8988T (cell line): ENCODE data around the gene SNRNP70.
A peak's percentile ranks its signal among the peaks of the same experiment; 100 is the strongest.
"Not testable (repeated sequence)": the region's sequence is repeated elsewhere in the genome, so short reads cannot be mapped to it uniquely, and the experiment has no call there.

Source experiments
- DNase-seq: peaks from one replicate; pipeline ENCODE4 v3.0.0; 2011

Gene SNRNP70

DNA sequence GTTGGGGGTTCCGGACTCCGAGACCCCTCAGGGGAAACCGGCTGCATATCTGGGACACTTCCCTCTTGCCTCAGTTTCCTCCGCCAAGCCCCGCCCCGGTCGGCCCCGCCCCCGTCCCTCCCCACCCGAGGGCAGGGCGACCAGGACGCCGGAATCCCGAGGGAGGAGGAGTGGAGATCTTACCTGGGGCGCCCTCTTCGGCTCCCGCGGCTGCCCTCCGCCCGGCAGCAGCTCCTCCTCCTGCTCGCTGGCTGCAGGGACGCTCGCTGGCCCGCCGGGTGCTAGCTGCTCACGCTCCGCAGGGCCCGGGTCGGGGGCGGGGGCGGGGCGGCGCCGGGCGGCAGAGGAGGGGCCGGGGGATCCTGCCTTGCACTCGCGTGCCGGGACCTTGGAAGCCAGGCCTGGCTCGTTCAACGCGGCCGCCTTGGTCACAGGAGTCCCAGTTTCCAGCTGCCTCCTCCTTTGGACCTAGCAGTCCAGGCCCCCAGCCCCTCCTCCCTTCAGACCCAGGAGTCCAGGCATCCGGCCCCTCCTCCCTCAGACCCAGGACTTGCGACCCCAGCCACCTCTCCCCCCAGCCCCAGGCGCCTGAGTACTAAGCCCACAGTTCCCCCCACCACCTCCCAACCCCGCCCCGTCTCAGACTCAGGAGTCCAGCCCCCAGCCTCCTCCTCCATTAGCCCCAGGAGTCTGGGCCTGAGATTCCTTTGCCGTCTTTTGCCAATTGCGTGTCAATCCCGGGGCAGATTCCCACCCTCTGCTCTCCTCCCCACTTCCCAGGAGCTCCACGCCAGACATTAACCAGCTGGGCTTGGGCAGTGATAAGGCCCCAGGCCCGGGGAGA lies 20.3 kb upstream of the SNRNP70 start, which contains the start of gene NTF4:
TSS of gene NTF4 (minus strand) at position 51 of the 844 bp plus-strand sequence. CDS start 2,821 bp downstream, outside the sequence.
- peak; percentile 71 for DNase-seq

DNA sequence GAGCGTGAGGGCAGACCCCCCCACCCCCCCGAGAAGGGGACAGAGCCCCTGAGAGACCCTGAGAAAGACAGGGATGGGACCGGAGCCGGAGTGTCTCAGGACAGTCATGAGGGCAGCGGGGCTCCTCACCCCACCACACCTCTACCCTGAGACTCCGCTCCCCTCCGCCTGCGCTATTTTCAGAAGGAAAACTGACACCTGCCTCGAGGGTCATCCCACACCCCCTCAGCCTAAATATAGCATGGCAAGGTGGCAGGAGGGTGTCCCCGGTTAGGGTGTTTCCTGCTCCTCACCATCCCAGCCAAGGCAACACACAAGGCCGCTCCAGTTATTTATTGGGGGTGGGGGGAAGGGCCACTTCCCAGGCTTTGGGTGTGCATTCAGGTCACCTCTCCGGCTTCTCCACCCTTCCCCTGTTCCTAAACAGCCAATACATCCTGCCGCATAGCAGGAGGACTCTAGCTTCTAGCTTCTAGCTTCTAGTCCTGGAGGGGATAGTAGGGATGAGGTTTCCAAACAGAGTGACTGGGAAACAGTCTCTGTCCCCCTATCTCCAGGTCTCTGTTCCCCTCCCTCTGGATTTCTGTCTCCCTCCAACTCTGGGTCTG lies 19.2 kb upstream of the SNRNP70 start:
- DNase-seq: no peak

DNA sequence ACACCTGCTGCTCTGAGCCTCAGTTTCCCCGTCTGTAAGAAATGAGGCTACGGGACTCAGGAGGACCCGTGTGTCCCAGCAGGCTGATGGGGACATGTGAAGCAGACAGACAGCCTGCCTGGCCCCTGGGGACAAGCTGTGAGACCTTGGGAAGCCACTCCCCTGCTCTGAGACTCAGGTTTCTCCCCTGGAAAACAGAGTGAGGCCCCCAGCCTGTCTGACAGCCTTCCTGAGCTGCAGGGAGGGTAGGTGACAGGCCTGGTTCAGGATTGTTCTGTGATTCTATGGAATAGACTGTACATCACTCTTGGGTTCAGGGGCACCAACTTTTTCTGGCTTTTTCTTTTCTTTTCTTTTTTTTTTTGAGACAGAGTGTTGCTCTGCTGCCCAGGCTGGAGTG lies 17.7 kb upstream of the SNRNP70 start:
- no peak for DNase-seq

DNA sequence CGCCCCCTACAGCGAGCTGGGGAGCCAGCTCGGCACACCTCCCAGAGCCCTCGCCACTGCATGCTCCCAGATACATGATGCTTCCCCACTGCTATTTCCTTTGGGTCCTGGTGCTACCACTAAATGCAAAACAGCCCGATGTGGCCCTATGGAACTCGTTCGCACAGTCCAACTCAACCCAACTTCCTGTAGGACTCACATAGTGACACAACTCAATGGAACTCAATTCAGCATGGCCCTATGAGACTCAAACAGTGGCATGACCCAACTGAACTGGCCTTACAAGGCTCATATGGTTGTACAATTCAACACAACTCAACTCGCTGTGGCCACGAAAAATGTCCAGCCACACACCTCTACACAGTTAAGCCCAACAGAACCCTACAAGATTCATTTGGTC lies 16.2 kb upstream of the SNRNP70 start:
- no peak for DNase-seq

DNA sequence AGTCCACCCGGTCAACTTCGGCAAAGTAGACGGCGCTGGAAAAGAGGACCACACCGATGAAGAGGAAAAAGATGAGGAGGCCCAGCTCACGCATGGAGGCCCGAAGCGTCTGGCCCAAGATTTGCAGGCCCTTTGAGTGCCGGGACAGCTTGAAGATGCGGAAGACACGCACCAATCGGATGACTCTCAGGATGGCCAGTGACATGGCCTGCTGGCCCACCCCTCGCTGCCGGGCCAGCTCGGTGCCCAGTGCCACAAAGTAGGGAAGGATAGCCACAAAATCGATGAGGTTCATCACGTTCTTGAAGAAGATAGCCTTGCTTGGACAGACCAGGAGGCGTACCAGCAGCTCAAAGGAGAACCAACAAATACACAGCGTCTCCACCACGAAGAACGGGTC lies 14.8 kb upstream of the SNRNP70 start:
- no peak for DNase-seq

DNA sequence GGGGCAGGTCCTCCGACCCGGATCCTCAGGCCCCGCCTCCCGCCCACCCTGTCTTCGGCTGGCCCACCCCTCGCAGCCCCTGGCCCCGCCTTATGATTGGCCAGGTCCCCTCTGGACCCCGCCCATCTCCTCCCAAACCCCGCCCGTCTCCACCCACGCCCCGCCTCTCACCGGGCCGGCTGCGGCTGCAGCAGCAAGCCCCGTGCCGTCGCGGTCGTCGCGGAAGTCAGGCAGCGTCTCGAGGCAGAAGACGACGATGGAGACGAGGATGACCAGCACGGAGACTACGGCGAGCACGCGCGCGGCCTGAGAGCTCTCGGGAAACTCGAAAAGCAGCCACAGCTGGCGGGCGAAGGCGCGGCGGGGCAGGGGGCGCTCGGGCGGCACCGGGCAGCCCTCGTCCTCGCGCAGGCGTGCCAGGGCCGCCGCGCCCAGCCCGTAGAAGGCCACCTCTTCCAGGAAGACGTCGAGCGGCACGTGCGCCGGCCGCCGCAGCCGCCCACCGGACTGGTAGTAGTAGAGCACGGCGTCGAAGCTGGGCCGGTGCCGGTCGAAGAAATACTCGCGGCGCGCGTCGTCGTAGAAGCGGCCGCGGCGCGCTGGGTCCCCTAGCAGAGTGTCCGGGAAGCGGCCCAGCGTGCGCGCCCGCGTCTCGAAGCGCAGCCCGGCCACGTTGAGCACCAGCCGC lies 13.2 kb upstream of the SNRNP70 start:
- no peak for DNase-seq

DNA sequence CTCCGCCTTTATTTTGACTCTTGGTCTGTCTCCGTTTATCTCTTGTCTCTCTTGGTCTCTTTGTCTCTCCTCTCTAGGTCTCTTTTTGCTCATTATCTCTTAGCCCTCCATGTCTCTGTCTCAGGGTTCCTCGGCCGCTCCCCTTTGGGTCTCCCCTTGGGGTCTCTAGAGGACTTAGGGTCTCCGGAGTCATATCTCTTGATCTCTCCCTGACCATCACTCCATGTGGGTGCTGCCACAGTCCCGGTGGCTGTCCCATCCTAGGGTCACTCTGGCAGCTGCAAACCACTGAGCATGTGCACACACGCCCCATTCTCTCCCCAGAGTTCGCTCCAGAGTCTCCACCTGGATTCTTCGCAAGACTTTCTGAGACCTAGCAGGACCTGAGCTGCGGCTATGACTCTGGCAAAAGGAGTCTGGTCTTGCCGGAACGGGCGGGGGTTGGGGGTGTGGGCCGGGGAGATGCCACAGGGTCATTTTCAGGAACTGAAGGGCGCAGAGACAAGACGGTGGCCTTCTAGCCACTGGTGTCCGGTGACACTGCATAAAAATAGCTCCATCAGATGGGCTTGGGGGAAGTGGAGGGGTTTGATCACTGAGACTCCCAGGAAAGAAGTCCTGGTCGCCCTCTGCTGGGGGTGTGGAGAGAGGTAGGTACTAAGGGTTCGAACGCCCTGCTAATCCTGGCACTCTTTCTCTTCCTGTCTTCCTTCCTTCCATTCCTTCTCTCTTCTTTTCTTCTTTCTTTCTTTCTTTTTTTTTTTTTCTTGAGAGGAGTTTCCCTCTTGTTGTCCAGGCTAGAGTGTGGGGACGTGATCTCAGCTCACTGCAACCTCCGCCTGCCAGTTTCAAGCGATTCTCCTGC lies 11.5 kb upstream of the SNRNP70 start:
- peak; percentile 75 for DNase-seq

DNA sequence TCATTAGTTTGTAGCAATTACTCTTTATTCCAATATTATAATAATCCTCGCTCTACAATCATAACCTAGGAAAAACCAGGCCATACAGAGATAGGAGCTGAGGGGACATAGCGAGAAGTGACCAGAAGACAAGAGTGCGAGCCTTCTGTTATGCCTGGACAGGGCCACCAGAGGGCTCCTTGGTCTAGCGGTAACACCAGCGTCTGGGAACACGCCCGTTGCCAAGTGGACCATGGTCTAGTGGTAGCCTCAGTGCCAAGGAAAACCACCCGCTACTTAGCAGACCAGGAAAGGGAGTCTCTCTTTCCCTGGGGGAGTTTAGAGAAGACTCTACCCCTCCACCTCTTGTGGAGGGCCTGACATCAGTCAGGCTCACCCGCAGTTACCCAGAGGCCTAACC lies 10.4 kb upstream of the SNRNP70 start:
- not testable (repeated sequence) for DNase-seq

DNA sequence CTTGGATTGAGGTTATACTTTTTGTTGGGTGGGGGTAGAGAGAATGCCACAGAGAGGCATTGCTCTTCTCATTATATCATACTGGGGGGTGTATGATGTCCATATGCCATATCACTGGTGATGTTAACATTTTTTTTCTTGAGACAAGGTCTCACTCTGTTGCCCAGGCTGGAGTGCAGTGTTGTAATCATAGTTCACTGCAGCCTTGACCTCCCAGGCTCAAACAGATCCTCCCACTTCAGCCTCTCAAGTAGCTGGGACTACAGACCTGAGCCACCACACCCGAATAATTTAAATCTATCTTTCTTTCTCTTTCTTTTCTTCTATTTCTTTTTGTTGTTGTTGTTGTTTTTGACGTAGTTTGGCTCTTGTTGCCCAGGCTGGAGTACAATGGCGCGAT lies 4.9 kb upstream of the SNRNP70 start:
- DNase-seq: no peak

DNA sequence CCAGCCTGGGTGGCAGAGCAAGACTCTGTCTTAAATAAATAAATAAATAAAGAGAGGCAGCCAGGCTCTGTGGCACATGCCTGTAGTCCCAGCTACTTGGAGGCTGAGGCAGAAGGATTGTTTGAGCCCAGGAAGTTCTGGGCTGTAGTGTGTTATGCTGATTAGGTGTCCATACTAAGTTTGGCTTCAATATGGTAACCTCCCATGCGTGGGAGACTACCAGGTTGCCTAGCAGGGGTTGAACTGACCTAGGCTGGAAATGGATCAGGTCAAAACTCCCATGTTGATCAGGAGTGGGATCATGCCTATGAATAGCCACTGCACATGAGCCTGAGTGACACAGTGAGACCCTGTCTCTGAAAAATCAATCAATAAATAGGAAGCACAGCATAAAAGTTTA lies 4.0 kb upstream of the SNRNP70 start:
- DNase-seq: no peak

DNA sequence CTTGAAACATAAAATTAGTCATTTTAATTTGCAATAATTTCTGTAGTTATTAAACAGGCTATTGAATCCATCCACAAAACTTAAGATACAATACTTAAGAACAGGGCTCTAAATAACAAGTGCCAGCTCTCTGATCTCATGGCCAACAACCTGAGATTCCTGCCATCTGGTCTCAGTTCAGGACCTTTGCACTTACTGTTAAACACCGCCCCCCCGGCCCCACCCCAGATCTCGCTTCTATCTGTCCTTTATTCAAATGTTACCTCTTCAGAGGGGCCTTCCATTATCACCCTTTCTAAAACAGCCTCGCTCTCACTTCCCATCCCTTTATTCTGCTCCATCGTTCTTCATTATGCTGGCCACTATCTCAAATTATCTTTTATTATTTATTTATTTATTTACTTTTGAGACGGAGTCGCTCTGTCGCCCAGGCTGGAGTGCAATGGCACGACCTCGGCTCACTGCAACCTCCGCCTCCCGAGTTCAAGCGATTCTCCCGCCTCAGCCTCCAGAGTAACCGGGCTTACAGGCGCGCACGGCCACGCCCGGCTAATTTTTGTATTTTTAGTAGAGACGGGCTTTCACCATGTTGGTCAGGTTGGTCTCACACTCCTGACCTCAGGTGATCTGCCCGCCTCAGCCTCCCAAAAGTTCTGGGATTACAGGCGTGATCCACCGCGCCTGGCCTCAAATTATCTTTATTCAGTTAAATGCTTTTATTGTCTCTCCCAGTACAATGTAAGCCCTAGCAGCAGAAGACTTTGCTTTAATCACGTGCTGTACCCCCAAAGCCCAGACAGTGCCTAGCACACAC lies 838 bp upstream of the SNRNP70 start:
- no peak for DNase-seq

DNA sequence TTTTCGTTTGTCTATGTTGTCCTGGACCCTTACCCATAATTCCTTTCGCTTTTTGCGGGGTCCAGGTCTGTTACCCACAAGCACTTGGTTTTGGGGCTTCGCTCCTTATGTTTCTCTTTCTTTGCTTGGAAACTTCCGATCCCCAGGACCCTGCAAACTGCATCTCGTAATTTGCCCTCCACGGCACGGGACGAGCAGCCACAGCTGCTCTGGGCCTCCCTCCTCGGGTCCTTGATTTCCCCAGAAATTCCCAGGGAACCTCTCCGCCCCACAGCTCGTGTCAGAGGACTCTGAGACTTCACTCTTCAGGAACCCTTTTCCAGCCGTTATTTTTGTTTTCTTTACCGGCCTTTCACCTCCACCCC lies 599 bp downstream of the SNRNP70 start:
- no peak for DNase-seq

DNA sequence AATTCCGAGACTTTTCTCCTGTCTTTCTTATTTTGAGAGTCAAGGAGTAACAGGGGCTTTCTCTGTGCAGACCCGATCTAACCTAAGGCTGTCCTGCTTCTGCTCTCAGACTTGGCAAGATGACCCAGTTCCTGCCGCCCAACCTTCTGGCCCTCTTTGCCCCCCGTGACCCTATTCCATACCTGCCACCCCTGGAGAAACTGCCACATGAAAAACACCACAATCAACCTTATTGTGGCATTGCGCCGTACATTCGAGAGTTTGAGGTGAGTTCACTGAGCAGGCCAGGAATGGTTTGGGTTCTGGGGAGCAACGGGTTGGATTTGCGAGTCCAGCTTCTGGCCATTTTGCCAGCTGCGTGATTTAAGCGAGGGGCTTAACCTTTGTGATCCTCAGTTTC lies 1.0 kb downstream of the SNRNP70 start:
- DNase-seq: no peak

DNA sequence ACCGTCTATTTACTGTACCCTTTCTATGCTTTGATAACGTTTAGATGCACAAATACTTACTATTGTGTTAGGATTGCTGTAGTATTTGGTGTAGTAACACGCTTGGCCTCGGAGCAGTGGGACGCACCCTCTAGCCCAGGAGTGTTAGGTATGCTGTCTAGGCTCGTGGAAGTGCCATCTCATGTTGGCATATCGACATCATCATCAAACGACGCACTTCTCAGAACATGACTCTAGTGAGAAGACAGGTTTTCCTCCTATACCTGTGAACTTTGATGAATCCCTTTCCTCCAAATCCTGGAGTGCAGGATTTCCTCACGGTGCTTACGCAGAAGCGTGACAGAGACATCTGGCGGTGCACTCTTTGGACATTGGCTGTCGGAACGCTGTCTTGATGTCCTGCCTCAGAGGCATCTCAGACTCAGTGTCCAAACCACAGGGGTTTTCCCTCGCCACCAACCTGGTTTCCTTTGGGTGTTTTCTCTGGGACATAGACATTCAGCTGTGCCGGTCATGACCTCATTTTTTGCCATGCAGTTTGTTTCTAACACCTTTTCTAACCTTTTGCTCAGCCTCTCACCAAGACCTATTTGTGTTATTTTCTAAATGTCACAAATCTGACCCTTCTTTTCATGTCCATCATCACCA lies 6.3 kb downstream of the SNRNP70 start:
- DNase-seq: no peak

DNA sequence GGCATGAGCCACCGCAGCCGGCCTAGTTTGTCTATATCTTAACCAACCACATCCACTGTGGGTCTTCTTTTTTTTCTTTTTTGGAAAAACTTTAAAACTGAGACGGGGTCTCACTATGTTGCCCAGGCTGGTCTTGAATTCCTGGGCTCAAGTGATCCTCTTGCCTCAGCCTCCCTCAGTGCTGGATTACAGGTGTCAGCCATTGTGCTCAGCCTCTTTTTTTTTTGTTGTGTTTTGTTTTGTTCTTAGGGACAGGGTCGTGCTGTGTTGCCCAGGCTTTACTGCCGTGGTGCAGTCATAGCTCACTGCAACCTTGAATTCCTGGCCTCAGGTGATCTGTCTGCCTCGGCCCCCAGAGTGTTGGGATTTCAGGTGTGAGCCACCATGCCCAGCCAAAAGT lies 7.4 kb downstream of the SNRNP70 start:
- no peak for DNase-seq

DNA sequence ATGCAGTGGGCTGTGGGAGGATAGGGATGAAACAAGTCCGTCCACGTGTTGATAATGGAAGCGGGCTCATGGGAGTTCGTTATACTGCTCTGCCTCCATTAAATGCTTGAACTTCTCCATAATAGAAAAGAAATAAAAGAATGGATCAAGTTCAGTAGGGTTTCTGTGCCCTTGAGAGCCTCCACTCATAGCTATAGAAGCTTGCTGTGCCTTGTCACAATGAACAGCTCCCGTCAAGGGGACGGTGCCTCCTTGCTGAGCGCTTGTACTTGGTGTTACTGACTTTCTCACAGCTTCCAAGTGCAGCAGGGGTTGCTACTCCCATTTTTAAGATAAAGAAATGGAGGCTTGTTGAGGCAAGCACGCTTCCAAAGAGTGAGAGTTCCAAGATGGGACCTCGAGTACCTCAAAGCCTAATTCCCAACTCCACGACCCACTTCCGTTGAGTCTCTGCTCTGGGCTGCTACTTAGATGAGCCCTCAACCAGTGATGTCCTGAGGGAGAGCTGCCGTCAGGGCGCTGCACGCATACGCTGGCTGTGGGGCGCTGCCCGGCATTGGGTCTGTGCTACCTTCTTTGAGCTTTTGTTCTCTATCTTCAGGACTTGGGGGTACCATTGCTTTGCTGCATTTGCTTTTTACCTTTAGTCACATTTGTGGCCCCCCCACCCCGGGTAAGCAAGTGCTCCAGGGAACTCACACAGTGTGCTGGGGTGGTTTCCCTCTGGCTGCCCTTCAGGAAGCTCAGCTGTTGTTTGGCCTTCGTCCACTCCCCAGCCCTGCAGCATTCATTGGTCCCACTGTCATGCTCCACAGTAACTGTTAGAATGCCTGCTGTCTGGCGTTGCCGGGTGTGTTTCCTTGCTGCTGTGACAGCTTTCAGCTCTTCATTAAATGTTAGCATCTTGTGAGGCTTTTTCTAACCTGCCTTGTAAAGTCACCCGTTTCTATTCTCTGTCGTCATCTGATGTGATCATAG lies 9.5 kb downstream of the SNRNP70 start:
- no peak for DNase-seq

DNA sequence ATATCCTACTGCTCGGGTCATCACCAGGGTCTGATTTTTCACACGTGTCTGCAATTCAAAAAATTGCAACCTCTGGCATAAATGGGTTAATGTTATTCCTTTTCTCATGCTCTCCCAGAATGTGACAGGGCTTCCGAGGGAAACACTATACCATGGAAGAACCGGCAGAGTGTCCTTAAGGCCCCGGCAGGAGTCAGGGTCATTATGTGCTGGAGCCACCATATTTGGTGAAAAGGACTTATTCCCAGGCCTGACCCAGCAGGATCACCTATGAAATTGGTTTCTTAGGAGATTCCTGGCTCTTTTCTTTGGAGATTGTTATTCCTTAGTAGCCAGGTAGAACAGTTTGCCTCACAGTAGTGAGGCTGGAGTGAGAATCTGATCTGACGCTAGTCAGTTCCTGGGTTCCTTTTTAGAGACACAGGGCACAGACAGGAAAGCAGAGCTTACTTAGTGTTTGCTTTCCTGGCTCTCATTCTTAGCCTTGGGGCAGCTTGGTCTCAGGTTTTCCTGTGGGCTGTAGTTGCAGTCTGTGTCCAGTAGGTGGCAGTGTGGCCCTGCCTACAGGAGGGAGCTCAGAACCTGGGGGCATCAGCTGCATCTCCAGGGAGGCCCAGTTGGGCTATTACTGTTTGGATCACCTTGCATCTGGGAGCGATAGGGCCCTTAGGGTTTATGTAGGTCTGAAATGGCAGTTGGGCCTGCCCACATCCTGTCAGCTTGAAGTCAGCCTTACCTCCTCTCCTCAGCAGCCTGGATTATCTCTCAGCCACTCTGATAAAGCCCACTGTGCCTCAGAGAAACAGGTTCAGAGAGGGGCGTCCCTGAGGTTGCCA lies 12.4 kb downstream of the SNRNP70 start:
- DNase-seq: peak; percentile 61

DNA sequence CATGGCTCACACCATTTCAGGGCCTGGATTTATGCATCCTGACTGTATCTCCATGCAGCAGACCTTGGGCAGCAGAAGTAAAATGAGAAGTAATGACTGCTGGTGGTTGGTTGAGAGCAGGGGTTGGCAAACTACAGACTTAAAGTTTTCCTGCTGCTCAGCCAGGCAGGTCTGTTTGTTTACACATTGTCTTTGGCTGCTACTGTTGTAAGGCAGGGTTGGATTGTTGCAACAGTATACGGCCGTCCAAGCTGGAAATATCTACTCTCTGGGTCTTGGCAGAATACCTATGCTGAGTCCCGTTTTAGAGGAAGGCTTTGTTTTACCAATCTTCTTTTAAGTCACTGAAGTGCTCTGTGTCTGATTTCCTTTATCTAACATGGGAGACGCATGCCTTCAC lies 13.5 kb downstream of the SNRNP70 start:
- no peak for DNase-seq

DNA sequence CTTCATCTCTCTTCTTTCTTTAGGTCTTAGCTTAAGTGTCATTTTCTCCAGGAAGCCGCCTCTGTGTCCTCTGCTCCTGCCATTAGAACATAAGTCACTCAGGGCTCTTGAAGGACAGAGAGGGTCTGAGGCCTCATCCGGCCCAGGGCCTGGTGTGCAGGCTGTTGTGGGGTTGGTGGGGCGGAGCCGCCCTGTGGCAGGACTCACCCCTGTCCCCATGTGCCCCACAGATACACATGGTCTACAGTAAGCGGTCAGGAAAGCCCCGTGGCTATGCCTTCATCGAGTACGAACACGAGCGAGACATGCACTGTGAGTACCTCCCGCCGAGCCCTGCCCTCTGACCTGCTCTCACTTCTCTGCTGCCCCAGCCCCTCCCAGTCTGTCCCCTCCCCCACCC lies 15.9 kb downstream of the SNRNP70 start:
- DNase-seq: no peak
